Measurements from ENCODE around the gene CPEB3. TPM values are rescaled to one million over a fixed set of nuclear protein-coding genes. Genes with fewer than 3 reads are reported as not detected.

CPEB3 gene
- total RNA-seq, 2 experiments from 2014 or later = 1.2 to 1.3 TPM

GRCh38 chr10:92062273-92062672, 228.6 kb downstream of the CPEB3 start:
- Mint-ChIP-seq H3K27me3 (no peaks in the 10 kb centered on the region), H3K27ac (no peak overlapping the region), H3K4me1 (ENCODE audit: low read depth) (peaks cover 5% of the 10 kb centered on the region), H3K9me3 (no peaks in the 10 kb centered on the region), H3K36me3 (ENCODE audit: low read depth) (no peaks in the 10 kb centered on the region), H3K4me3 (no peak overlapping the region)
- ChIA-PET CTCF (interaction anchor here (1.4 kb wide), 1 partner anchor 12 kb away, joined by 5 read pairs; no protein-coding TSS in a partner anchor), POLR2A (no interaction called here)
- TF ChIP-seq CTCF (IDR thresholded peaks at IDR 0.05) = no peak
- Histone ChIP-seq H3K9me3 (ENCODE audit: control insufficient read depth in 1 of 2, insufficient read depth in 1 of 2, low read length in 2 of 2) (no peaks in the 10 kb centered on the region), H3K27ac (ENCODE audit: low read depth in 1 of 2, low read length in 2 of 2) (no peak overlapping the region), H3K36me3 (ENCODE audit: insufficient read depth, low read length) (no peaks in the 10 kb centered on the region), H3K27me3 (ENCODE audit: control insufficient read depth in 1 of 2, insufficient read depth in 2 of 2, low read length in 2 of 2) (no peaks in the 10 kb centered on the region), H3K4me1 (ENCODE audit: insufficient read depth, low read length) (no peaks in the 10 kb centered on the region), H3K4me3 (ENCODE audit: low read length) (no peak overlapping the region)
- intact Hi-C loops (cut with DNase I, micrococcal nuclease) = no loop called here
- DNase-seq = no peak
- ATAC-seq (ENCODE audit: poor library complexity) = no peak

GRCh38 chr10:92054807-92055206, 236.1 kb downstream of the CPEB3 start:
- Histone ChIP-seq H3K36me3 (ENCODE audit: insufficient read depth, low read length) (no peaks in the 10 kb centered on the region), H3K27ac (ENCODE audit: low read depth in 1 of 2, low read length in 2 of 2) (no peak overlapping the region), H3K9me3 (ENCODE audit: control insufficient read depth in 1 of 2, insufficient read depth in 1 of 2, low read length in 2 of 2) (no peaks in the 10 kb centered on the region), H3K4me3 (ENCODE audit: low read length) (no peak overlapping the region), H3K27me3 (ENCODE audit: control insufficient read depth in 1 of 2, insufficient read depth in 2 of 2, low read length in 2 of 2) (no peaks in the 10 kb centered on the region), H3K4me1 (ENCODE audit: insufficient read depth, low read length) (no peaks in the 10 kb centered on the region)
- H3K9me3 Mint-ChIP-seq = no peaks in the 10 kb centered on the region
- no peaks in the 10 kb centered on the region for H3K27me3 Mint-ChIP-seq
- ChIA-PET POLR2A (no interaction called here), CTCF (no interaction called here)
- H3K4me3 Mint-ChIP-seq = no peak overlapping the region
- peaks cover 5% of the 10 kb centered on the region for H3K4me1 Mint-ChIP-seq (ENCODE audit: low read depth)
- intact Hi-C loops (cut with DNase I, micrococcal nuclease) = no loop called here
- no peak for TF ChIP-seq CTCF (IDR thresholded peaks at IDR 0.05)
- H3K27ac Mint-ChIP-seq = no peak overlapping the region
- DNase-seq (no peak), ATAC-seq (ENCODE audit: poor library complexity) (no peak)
- H3K36me3 Mint-ChIP-seq (ENCODE audit: low read depth) = peaks cover 11% of the 10 kb centered on the region

DNA sequence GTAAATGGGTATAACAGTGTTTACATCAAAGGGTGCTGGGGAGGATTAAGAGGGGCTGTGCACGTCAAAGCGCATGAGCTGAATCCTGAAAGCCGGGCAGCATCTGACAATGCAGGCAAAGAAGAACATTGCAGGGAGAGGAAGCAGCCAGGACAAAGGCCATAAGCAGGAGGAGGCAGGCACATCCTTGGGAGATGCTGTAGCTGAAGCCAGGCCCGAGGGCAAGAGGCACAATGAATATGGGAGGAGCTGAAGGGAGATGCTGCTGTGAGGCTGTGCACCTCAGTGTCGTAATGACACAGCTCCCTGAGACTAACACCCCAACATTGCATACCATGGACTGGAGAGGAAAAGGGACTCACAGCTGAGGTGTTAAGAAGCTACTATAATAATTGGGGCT, 238.1 kb downstream of the CPEB3 start:
- Mint-ChIP-seq H3K4me3 (no peak overlapping the region), H3K9me3 (no peaks in the 10 kb centered on the region), H3K27me3 (no peaks in the 10 kb centered on the region), H3K27ac (no peak overlapping the region), H3K36me3 (ENCODE audit: low read depth) (peaks cover 11% of the 10 kb centered on the region), H3K4me1 (ENCODE audit: low read depth) (peaks cover 12% of the 10 kb centered on the region)
- DNase-seq (no peak), ATAC-seq (ENCODE audit: poor library complexity) (no peak)
- H3K27ac ChIP-seq (ENCODE audit: low read depth in 1 of 2, low read length in 2 of 2) = no peak overlapping the region
- H3K4me1 ChIP-seq (ENCODE audit: insufficient read depth, low read length) = peaks cover 7% of the 10 kb centered on the region
- ChIA-PET POLR2A (no interaction called here), CTCF (no interaction called here)
- H3K36me3 ChIP-seq (ENCODE audit: insufficient read depth, low read length) = no peaks in the 10 kb centered on the region
- H3K4me3 ChIP-seq (ENCODE audit: low read length) = no peak overlapping the region
- H3K27me3 ChIP-seq (ENCODE audit: control insufficient read depth in 1 of 2, insufficient read depth in 2 of 2, low read length in 2 of 2) = no peaks in the 10 kb centered on the region
- intact Hi-C loops (cut with DNase I, micrococcal nuclease) = no loop called here
- no peaks in the 10 kb centered on the region for H3K9me3 ChIP-seq (ENCODE audit: control insufficient read depth in 1 of 2, insufficient read depth in 1 of 2, low read length in 2 of 2)
- TF ChIP-seq CTCF (IDR thresholded peaks at IDR 0.05) = no peak
